ENCODE results near the gene YY1. TPM values are rescaled to one million over a fixed set of nuclear protein-coding genes. Genes with fewer than 3 reads are reported as not detected.
A peak's percentile ranks its signal among the peaks of the same experiment; 100 is the strongest.

YY1 gene
- total and polyA plus RNA-seq, 2 of the 8 experiments (the other 6 are each of a cell fraction or from before 2014, with no cell fraction given): 26.4 to 106 TPM

DNA sequence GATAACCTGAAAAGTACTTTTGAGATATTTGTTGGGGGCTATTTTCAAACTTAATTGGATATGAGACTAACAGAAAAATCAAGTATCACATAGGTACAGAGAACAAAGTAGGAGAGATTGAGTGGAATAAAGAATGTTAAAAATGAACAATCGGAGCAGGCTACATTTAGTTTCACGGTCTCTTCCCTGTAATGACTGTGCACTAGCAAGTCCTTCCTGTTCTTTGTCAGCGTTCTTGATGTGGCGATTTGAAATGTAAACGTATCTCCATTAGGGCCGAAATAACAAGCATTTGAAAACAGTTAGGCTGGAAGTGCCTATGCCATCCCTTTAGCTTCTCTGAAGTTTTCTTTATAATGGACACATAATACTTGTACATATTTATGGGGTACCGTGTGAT lies 36.3 kb downstream of the YY1 start:
- H3K23ac ChIP-seq (ENCODE audit: insufficient read length): no peak overlapping the region
- peak; percentile 39; the same call in 1 of the 2 replicates for TF ChIP-seq BACH1 (IDR thresholded peaks at IDR 0.05; ENCODE audit: low read length)
- TF ChIP-seq, protein P1, sequence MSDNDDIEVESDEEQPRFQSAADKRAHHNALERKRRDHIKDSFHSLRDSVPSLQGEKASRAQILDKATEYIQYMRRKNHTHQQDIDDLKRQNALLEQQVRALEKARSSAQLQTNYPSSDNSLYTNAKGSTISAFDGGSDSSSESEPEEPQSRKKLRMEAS (IDR thresholded peaks at IDR 0.05): no peak
- no peak overlapping the region for H2AFZ ChIP-seq (ENCODE audit: low read length)
- H4K5ac ChIP-seq (ENCODE audit: insufficient read length, low read depth, low read length): no peak overlapping the region
- peaks cover 12% of the 10 kb centered on the region for H3K79me1 ChIP-seq (ENCODE audit: low read depth, low read length)
- no peak overlapping the region for H3K27ac ChIP-seq (ENCODE audit: low read depth, low read length)
- H3K56ac ChIP-seq (replicated peaks; ENCODE audit: insufficient read length, low read depth, low read length): no peak overlapping the region
- H2BK5ac ChIP-seq (ENCODE audit: low read depth, low read length): no peak overlapping the region
- H3K23me2 ChIP-seq (ENCODE audit: low read depth, low read length): no peaks in the 10 kb centered on the region
- peaks cover 0 to 14% (median 4%) of the 10 kb centered on the region in 4 experiments; a peak in 6 of 7 replicates for H3K4me1 ChIP-seq (replicated peaks in 1 of 4; ENCODE audit: control insufficient read depth in 3 of 4, insufficient read depth in 4 of 4, low read length in 3 of 4)
- H3K36me3 ChIP-seq (ENCODE audit: control insufficient read depth in 2 of 4, insufficient read depth in 4 of 4, low read length in 3 of 4): peaks cover 7 to 33% (median 11%) of the 10 kb centered on the region in 4 experiments; a peak in 7 of 8 replicates
- no peaks in the 10 kb centered on the region for H3K9me3 ChIP-seq (ENCODE audit: insufficient read depth in 2 of 2, low read depth in 1 of 2, low read length in 1 of 2)
- no peak overlapping the region for H2BK12ac ChIP-seq (ENCODE audit: low read depth, low read length)
- FAIRE-seq (peak; percentile 65), DNase-seq (ENCODE audit: low read depth in 1 of 2, low spot score in 2 of 2) (no peak)
- H4K20me1 ChIP-seq (replicated peaks in 1 of 2; ENCODE audit: control insufficient read depth in 1 of 2, insufficient read depth in 2 of 2, low read length in 2 of 2): peaks cover 9 to 24% of the 10 kb centered on the region in 2 experiments
- H4K91ac ChIP-seq (replicated peaks; ENCODE audit: insufficient read length, low read length): no peak overlapping the region
- CTCF ChIA-PET (ENCODE audit: partially characterized antibody): interaction anchor here (0.9 to 1.6 kb wide), 2 partner anchors 9 to 13 kb away, joined by 3 to 6 read pairs; no protein-coding TSS in a partner anchor
- no peak overlapping the region for H3K18ac ChIP-seq (ENCODE audit: extremely low read depth, low read length)
- H2AK5ac ChIP-seq (ENCODE audit: low read depth, low read length): no peak overlapping the region
- H2BK120ac ChIP-seq (replicated peaks; ENCODE audit: low read depth, low read length): no peak overlapping the region
- no peak overlapping the region for H2BK20ac ChIP-seq (ENCODE audit: low read length)
- POLR2A ChIA-PET (ENCODE audit: partially characterized antibody): interaction anchor here (1.1 to 5.4 kb wide), 3 partner anchors 10 to 103 kb away, joined by 3 to 32 read pairs (median 4); no protein-coding TSS in a partner anchor
- peak overlapping the region; percentile 12 to 35; a peak in 1 of 4 replicates for H3K4me2 ChIP-seq (ENCODE audit: insufficient read depth in 1 of 2, low read depth in 2 of 2, low read length in 2 of 2)
- no peaks in the 10 kb centered on the region for H3K27me3 ChIP-seq (replicated peaks in 1 of 4; ENCODE audit: control insufficient read depth in 3 of 4, extremely low read depth in 1 of 4, insufficient read depth in 3 of 4, low read length in 3 of 4)
- no peak overlapping the region for H3K4ac ChIP-seq (replicated peaks; ENCODE audit: insufficient read length, low read depth, low read length)
- H3K79me2 ChIP-seq (ENCODE audit: control insufficient read depth in 1 of 2, insufficient read depth in 2 of 2, low read length in 2 of 2): peaks cover 6 to 92% of the 10 kb centered on the region in 2 experiments
- no peak overlapping the region for H3K14ac ChIP-seq (ENCODE audit: insufficient read length)
- H2BK15ac ChIP-seq (ENCODE audit: low read length): no peak overlapping the region
- H3K4me3 ChIP-seq (ENCODE audit: extremely low read depth in 1 of 4, insufficient read depth in 2 of 4, low read depth in 3 of 4, low read length in 4 of 4): no peak overlapping the region
- H4K8ac ChIP-seq (ENCODE audit: extremely low read depth, insufficient read depth, low read length): no peak overlapping the region
- 74% methylated on average over 7 of the region's 7 CpGs; no CpG with 5 or more reads in 1 of the 2 experiments for WGBS, 2 experiments (ENCODE audit: extremely low coverage in 1 of 2, insufficient coverage in 1 of 2, insufficient read length in 1 of 2, insufficient replicate concordance in 2 of 2, low coverage in 1 of 2, low lambda C conversion rate in 2 of 2, missing lambda C conversion rate in 1 of 2)
- no peak overlapping the region for H3K9ac ChIP-seq (replicated peaks in 1 of 4; ENCODE audit: extremely low read depth in 1 of 4, low read depth in 3 of 4, low read length in 3 of 4)
